Measurements from ENCODE around the gene VAC14. TPM values are rescaled to one million over a fixed set of nuclear protein-coding genes. Genes with fewer than 3 reads are reported as not detected.

The VAC14 gene
- total RNA-seq, 2 donors from 2014 or later = 26.5 to 27.7 TPM

- intact Hi-C loops (cut with DNase I) = no loop called here
- Histone ChIP-seq H3K4me3 (no peak overlapping the region), H3K9me3 (no peaks in the 10 kb centered on the region), H3K27ac (no peak overlapping the region), H3K27me3 (no peaks in the 10 kb centered on the region), H3K4me1 (no peaks in the 10 kb centered on the region), H3K36me3 (replicated peaks in 1 of 2; ENCODE audit: insufficient read depth in 1 of 2, low read depth in 2 of 2) (peaks cover 0 to 14% of the 10 kb centered on the region in 2 donors)
- no peak for TF ChIP-seq POLR2A (IDR thresholded peaks at IDR 0.05)
- TF ChIP-seq CTCF (IDR thresholded peaks at IDR 0.05) = no peak
- DNase-seq = no peak
- ATAC-seq = no peak
- 74 to 82% methylated on average over 10 of the region's 10 CpGs for WGBS, 2 donors
Measured at GRCh38 chr16:70758786-70759185, 42.2 kb downstream of the VAC14 start.

DNA sequence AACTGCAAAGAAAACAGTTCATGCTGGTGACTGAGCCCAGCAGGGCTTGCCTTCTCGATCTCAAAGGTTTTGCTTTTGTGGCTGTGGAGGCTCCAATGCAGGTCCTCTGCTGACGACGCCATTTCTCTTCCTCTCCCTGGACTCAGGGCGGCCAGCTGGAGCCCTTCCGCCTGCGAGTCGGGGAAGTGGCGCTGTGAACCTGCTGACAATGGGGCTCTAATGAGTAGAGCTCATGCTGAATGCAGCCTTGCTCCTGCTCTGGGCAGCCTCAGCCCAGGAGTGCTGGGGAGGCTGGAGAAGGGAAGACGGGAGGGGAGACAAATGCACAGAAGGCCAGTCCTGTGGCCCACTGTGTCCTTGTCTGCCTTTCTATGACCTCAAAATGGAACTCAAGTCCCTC lies 43.8 kb downstream of the VAC14 start:
- WGBS, 2 donors = 93 to 95% methylated on average over 9 of the region's 9 CpGs
- no peaks in the 10 kb centered on the region for H3K27me3 ChIP-seq
- DNase-seq (no peak), ATAC-seq (no peak)
- peaks cover 0 to 9% of the 10 kb centered on the region in 2 donors for H3K36me3 ChIP-seq (replicated peaks in 1 of 2; ENCODE audit: insufficient read depth in 1 of 2, low read depth in 2 of 2)
- TF ChIP-seq POLR2A (IDR thresholded peaks at IDR 0.05) (no peak), CTCF (IDR thresholded peaks at IDR 0.05) (no peak)
- intact Hi-C loops (cut with DNase I) = no loop called here
- no peaks in the 10 kb centered on the region for H3K4me1 ChIP-seq
- H3K9me3 ChIP-seq = no peaks in the 10 kb centered on the region
- no peak overlapping the region for H3K4me3 ChIP-seq
- no peak overlapping the region for H3K27ac ChIP-seq

- H3K9me3 ChIP-seq = no peaks in the 10 kb centered on the region
- peaks cover 4% of the 10 kb centered on the region for H3K4me1 ChIP-seq
- ATAC-seq (no peak), DNase-seq (no peak)
- intact Hi-C loops (cut with DNase I) = no loop called here
- WGBS, 2 donors = 92 to 97% methylated on average over 6 to 8 of the region's 8 CpGs
- H3K27me3 ChIP-seq = no peaks in the 10 kb centered on the region
- H3K4me3 ChIP-seq = no peak overlapping the region
- H3K27ac ChIP-seq = no peak overlapping the region
- no peak for TF ChIP-seq POLR2A (IDR thresholded peaks at IDR 0.05)
- no peak for TF ChIP-seq CTCF (IDR thresholded peaks at IDR 0.05)
- peaks cover 0 to under 1% of the 10 kb centered on the region in 2 donors for H3K36me3 ChIP-seq (replicated peaks in 1 of 2; ENCODE audit: insufficient read depth in 1 of 2, low read depth in 2 of 2)
Measured at GRCh38 chr16:70756071-70756470, 44.9 kb downstream of the VAC14 start.

DNA sequence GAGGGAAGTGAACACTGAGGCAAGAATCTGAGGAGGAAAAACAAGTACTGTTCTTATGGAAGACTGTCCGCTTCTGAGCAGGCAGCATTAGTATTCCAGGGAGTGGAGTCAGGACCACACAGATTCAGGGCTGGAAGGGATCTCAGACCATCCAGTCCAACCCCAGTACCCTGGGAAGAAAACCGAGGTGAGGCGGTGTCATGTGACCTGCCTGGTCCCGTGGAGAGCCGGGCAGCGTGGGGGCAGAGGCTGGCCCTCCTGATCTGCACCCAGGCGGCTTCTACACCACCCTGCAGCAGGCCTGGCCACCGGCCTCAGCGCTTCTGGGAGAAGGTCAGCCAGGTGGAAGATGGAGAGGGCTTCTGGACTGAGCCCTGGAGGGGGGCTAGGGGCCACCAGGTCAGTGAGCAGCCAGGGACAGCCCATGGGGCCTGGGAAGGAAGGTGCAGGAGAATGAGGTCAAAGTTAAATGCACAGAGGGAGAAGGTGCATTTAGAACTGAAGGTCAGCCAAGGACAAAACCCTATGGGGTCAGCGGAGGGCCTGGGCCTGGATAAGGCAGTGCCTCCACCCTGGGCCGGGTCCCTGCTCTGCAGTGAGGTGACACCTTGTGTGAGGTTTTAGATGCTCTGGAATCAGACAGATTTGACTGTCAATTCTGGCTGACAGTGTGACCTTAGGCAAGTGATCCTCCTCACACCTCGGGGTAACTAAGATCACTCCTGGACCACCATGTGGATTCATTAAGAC lies 45.9 kb downstream of the VAC14 start:
- 87 to 93% methylated on average over 10 to 12 of the region's 12 CpGs for WGBS, 2 donors
- intact Hi-C loops (cut with DNase I) = no loop called here
- ATAC-seq = no peak

More for the DNA sequence above, 45.9 kb downstream of the VAC14 start:
- H3K27me3 ChIP-seq = no peaks in the 10 kb centered on the region
- TF ChIP-seq POLR2A (IDR thresholded peaks at IDR 0.05) = no peak
- no peak for TF ChIP-seq CTCF (IDR thresholded peaks at IDR 0.05)
- no peak overlapping the region for H3K27ac ChIP-seq
- DNase-seq = no peak
- peaks cover 8% of the 10 kb centered on the region for H3K4me1 ChIP-seq
- no peaks in the 10 kb centered on the region for H3K9me3 ChIP-seq
- H3K36me3 ChIP-seq (replicated peaks in 1 of 2; ENCODE audit: insufficient read depth in 1 of 2, low read depth in 2 of 2) = no peaks in the 10 kb centered on the region
- H3K4me3 ChIP-seq = no peak overlapping the region
